ENCODE data around the gene DDB1. TPM values are rescaled to one million over a fixed set of nuclear protein-coding genes. Genes with fewer than 3 reads are reported as not detected.

The DDB1 gene
- total RNA-seq, 2 donors from 2014 or later = 70.6 to 91.0 TPM

GRCh38 chr11:61357894-61358239 lies 25.0 kb upstream of the DDB1 start:
- intact Hi-C loops (cut with DNase I) = no loop called here
- no peak overlapping the region for H3K27ac ChIP-seq

GRCh38 chr11:61357233-61357893 lies 24.5 kb upstream of the DDB1 start:
- Histone ChIP-seq H3K36me3 (replicated peaks in 1 of 2; ENCODE audit: insufficient read depth in 1 of 2, low read depth in 2 of 2) (no peaks in the 10 kb centered on the region), H3K27me3 (no peaks in the 10 kb centered on the region), H3K9me3 (no peaks in the 10 kb centered on the region), H3K27ac (no peak overlapping the region), H3K4me1 (peaks cover 10% of the 10 kb centered on the region), H3K4me3 (no peak overlapping the region)
- DNase-seq (no peak), ATAC-seq (no peak)
- WGBS, 2 donors = 81 to 100% methylated on average over 4 to 9 of the region's 9 CpGs
- TF ChIP-seq, protein P1, sequence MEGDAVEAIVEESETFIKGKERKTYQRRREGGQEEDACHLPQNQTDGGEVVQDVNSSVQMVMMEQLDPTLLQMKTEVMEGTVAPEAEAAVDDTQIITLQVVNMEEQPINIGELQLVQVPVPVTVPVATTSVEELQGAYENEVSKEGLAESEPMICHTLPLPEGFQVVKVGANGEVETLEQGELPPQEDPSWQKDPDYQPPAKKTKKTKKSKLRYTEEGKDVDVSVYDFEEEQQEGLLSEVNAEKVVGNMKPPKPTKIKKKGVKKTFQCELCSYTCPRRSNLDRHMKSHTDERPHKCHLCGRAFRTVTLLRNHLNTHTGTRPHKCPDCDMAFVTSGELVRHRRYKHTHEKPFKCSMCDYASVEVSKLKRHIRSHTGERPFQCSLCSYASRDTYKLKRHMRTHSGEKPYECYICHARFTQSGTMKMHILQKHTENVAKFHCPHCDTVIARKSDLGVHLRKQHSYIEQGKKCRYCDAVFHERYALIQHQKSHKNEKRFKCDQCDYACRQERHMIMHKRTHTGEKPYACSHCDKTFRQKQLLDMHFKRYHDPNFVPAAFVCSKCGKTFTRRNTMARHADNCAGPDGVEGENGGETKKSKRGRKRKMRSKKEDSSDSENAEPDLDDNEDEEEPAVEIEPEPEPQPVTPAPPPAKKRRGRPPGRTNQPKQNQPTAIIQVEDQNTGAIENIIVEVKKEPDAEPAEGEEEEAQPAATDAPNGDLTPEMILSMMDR (IDR thresholded peaks at IDR 0.05) = no peak
- TF ChIP-seq POLR2A (IDR thresholded peaks at IDR 0.05) = no peak
- intact Hi-C loops (cut with DNase I) = no loop called here

More at GRCh38 chr11:61357894-61358239, 25.0 kb upstream of the DDB1 start:
- Histone ChIP-seq H3K4me1 (peaks cover 13% of the 10 kb centered on the region), H3K27me3 (no peaks in the 10 kb centered on the region), H3K4me3 (no peak overlapping the region), H3K9me3 (no peaks in the 10 kb centered on the region), H3K36me3 (replicated peaks in 1 of 2; ENCODE audit: insufficient read depth in 1 of 2, low read depth in 2 of 2) (no peaks in the 10 kb centered on the region)
- 85 to 93% methylated on average over 6 of the region's 6 CpGs for WGBS, 2 donors
- ATAC-seq = no peak
- TF ChIP-seq POLR2A (IDR thresholded peaks at IDR 0.05) = no peak
- TF ChIP-seq, protein P1 (IDR thresholded peaks at IDR 0.05) = no peak
- DNase-seq = no peak

- ATAC-seq (no peak), DNase-seq (no peak)
- Histone ChIP-seq H3K27me3 (no peaks in the 10 kb centered on the region), H3K4me1 (peaks cover 10% of the 10 kb centered on the region), H3K36me3 (replicated peaks in 1 of 2; ENCODE audit: insufficient read depth in 1 of 2, low read depth in 2 of 2) (peaks cover 2 to 4% of the 10 kb centered on the region in 2 donors), H3K9me3 (no peaks in the 10 kb centered on the region), H3K27ac (no peak overlapping the region), H3K4me3 (no peak overlapping the region)
- TF ChIP-seq POLR2A (IDR thresholded peaks at IDR 0.05) = no peak
- TF ChIP-seq, protein P1 (IDR thresholded peaks at IDR 0.05) = no peak
- intact Hi-C loops (cut with DNase I) = no loop called here
- whole genome bisulfite sequencing, 2 donors = 79 to 86% methylated on average over 4 of the region's 4 CpGs
Measured at GRCh38 chr11:61356706-61357105, 23.8 kb upstream of the DDB1 start.

GRCh38 chr11:61354208-61354607 lies 21.3 kb upstream of the DDB1 start:
- Histone ChIP-seq H3K9me3 (no peaks in the 10 kb centered on the region), H3K36me3 (replicated peaks in 1 of 2; ENCODE audit: insufficient read depth in 1 of 2, low read depth in 2 of 2) (peaks cover 4 to 13% of the 10 kb centered on the region in 2 donors), H3K4me3 (no peak overlapping the region), H3K4me1 (no peaks in the 10 kb centered on the region), H3K27me3 (no peaks in the 10 kb centered on the region), H3K27ac (no peak overlapping the region)
- TF ChIP-seq, protein P1 (IDR thresholded peaks at IDR 0.05) = no peak
- TF ChIP-seq POLR2A (IDR thresholded peaks at IDR 0.05) = no peak
- intact Hi-C loops (cut with DNase I) = no loop called here
- ATAC-seq = no peak
- 87 to 92% methylated on average over 2 of the region's 2 CpGs for WGBS, 2 donors
- DNase-seq = no peak
